Measurements from ENCODE around the gene LOXL4. TPM values are rescaled to one million over a fixed set of nuclear protein-coding genes. Genes with fewer than 3 reads are reported as not detected.

The LOXL4 gene
- polyA plus RNA-seq, 4 donors = 0.27 to 4.2 (median 0.72) TPM; not detected in 1

DNA sequence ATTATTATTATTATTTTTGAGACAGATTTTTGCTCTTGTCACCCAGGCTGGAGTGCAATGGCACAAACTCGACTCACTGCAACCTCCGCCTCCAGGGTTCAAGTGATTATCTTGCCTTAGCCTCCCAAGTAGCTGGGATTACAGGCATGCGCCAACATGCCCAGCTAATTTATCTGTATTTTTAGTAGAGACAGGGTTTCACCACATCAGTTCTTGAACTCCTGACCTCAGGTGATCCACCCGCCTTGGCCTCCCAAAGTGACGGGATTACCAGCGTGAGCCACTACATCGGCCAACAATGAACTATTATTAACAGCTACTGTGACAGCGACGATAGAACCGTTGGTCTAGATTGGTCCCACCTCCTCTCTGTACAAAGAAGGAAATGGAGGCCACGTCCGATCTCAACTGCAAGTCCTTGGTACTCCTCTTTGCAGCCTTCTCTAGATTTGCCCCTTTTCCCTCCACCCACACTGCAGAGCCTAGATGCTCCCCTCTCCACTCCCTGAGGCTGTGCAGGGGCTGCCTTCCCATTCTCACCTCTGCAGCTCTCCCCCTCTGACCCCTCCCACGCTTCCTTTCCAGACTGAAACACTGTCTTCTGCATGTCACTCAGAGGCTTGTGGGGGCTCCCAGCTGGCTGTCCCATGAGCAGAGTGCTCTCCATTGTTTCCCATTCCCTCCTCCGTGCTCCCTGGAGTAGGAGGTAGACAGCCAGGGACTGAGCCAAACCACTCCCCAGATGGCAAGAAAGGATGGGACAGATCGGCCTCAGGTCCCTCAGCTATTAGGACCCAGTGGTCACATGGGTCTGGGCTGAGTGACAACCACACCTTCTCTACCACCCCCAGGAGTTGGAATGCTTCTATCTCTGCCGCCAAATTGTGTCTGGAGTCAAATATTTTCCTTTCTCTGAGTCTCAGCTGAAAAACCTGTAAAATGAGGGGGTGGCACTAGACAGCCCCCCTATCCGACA, 2.3 kb downstream of the LOXL4 start:
- H3K9me3 ChIP-seq (ENCODE audit: control insufficient read depth in 2 of 2, insufficient read depth in 1 of 2, low read depth in 1 of 2, low read length in 1 of 2) = no peaks in the 10 kb centered on the region
- peaks cover 0 to 13% (median 0%) of the 10 kb centered on the region in 3 donors for H3K4me1 ChIP-seq (ENCODE audit: control insufficient read depth in 3 of 3, insufficient read depth in 2 of 3, low read depth in 1 of 3, low read length in 2 of 3)
- H3K4me3 ChIP-seq (ENCODE audit: low read depth in 1 of 3, low read length in 3 of 3) = no peak overlapping the region
- H3K27me3 ChIP-seq (ENCODE audit: control insufficient read depth in 3 of 3, insufficient read depth in 3 of 3, low read length in 3 of 3) = peaks cover 0 to 35% (median 0%) of the 10 kb centered on the region in 3 donors
- FAIRE-seq (no peak), DNase-seq (no peak)
- 64 to 78% (median 75%) methylated on average over 17 of the region's 17 CpGs for WGBS, 3 donors
- H3K27ac ChIP-seq (ENCODE audit: low read depth in 1 of 3, low read length in 2 of 3) = no peak overlapping the region
- H3K36me3 ChIP-seq (ENCODE audit: control insufficient read depth in 3 of 3, insufficient read depth in 2 of 3, low read depth in 1 of 3, low read length in 3 of 3) = peaks cover 0 to 2% (median 0%) of the 10 kb centered on the region in 3 donors

DNA sequence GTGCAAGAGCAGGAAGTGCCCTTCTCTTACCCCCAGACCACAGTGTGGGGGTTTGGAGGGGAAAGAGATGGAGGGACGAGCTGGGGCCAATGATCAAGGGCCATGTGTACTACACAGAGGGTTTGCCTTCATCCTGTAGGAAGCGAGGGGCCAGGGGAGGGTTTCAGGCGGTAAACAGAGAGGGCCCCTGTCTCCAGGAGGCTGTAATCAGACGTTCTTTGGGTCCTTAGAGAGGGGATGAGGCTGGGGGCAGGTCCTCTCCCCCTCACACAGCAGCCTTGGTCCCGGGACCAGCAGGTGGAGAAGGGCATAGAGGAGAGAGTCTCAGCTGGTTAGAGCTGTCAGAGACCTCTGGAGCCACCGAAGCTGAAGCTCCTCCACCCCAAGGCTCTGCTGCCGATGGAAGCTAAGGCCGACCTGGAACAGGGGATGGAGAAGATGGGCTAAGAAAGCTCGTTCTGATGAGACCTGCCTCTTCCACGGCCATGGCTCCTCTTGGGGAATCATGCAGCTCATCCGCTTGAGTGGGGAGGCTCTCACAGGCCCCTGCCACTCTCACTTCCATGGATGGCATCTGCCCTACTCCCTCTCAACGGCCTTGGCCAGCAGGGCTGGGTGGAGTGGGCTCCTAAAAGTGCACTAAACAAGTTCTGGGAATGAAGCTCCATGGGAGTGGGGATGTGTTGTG, 3.5 kb downstream of the LOXL4 start:
- Histone ChIP-seq H3K4me1 (ENCODE audit: control insufficient read depth in 3 of 3, insufficient read depth in 2 of 3, low read depth in 1 of 3, low read length in 2 of 3) (peaks cover 0 to 8% (median 0%) of the 10 kb centered on the region in 3 donors), H3K27ac (ENCODE audit: low read depth in 1 of 3, low read length in 2 of 3) (no peak overlapping the region), H3K9me3 (ENCODE audit: control insufficient read depth in 2 of 2, insufficient read depth in 1 of 2, low read depth in 1 of 2, low read length in 1 of 2) (no peaks in the 10 kb centered on the region), H3K27me3 (ENCODE audit: control insufficient read depth in 3 of 3, insufficient read depth in 3 of 3, low read length in 3 of 3) (peaks cover 0 to 28% (median 0%) of the 10 kb centered on the region in 3 donors), H3K36me3 (ENCODE audit: control insufficient read depth in 3 of 3, insufficient read depth in 2 of 3, low read depth in 1 of 3, low read length in 3 of 3) (peaks cover 0 to 2% (median 0%) of the 10 kb centered on the region in 3 donors), H3K4me3 (ENCODE audit: low read depth in 1 of 3, low read length in 3 of 3) (no peak overlapping the region)
- DNase-seq = no peak
- WGBS, 3 donors = 64 to 77% (median 71%) methylated on average over 12 of the region's 12 CpGs
- FAIRE-seq = no peak

DNA sequence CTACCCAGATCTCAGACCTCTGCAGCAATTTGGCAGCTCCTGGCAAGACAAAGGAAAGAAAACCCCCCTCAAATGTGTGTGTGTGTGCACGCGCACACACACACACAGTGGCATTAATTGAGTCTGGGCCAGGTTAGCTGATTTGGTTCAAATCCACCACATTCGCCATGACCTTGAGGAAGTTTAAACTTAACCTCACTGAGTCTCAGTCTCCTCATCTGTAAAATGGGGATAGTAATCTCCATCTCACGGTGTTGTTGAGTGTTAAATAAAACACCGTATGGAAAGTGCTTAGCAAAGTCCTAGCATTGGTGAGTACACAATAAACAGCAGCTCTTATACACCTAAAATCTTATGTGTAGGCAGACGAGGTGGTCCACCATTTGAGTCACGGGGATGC, 4.9 kb downstream of the LOXL4 start:
- no peak for DNase-seq
- WGBS, 3 donors = 91 to 92% (median 92%) methylated on average over 7 of the region's 7 CpGs
- Histone ChIP-seq H3K27ac (ENCODE audit: low read depth in 1 of 3, low read length in 2 of 3) (no peak overlapping the region), H3K9me3 (ENCODE audit: control insufficient read depth in 2 of 2, insufficient read depth in 1 of 2, low read depth in 1 of 2, low read length in 1 of 2) (no peaks in the 10 kb centered on the region), H3K27me3 (ENCODE audit: control insufficient read depth in 3 of 3, insufficient read depth in 3 of 3, low read length in 3 of 3) (peaks cover 0 to 17% (median 0%) of the 10 kb centered on the region in 3 donors), H3K4me1 (ENCODE audit: control insufficient read depth in 3 of 3, insufficient read depth in 2 of 3, low read depth in 1 of 3, low read length in 2 of 3) (no peaks in the 10 kb centered on the region), H3K4me3 (ENCODE audit: low read depth in 1 of 3, low read length in 3 of 3) (no peak overlapping the region), H3K36me3 (ENCODE audit: control insufficient read depth in 3 of 3, insufficient read depth in 2 of 3, low read depth in 1 of 3, low read length in 3 of 3) (peaks cover 0 to 2% (median 0%) of the 10 kb centered on the region in 3 donors)
- no peak for FAIRE-seq

DNA sequence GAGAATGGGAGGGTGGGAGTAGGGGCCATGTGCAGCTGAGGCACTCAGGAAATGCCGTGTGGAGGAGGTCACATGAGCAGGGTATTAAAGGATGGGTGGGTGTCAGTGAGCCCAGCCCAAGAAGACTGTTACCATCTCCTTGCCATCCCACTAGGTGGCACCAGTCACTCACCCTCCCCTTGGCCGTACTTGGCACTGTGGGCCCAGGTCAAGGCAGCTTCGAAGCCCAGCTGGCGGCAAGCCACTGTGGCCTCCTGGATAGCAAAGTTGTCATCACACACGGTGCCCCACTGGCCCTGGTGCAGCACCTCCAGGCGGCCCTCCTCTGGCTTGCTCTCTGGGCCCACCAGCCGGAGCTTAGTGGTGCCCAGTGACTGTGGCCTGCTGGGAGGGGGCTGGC, 5.4 kb downstream of the LOXL4 start:
- 56 to 71% (median 71%) methylated on average over 7 of the region's 7 CpGs for WGBS, 3 donors
- DNase-seq (no peak), FAIRE-seq (no peak)
- Histone ChIP-seq H3K27me3 (ENCODE audit: control insufficient read depth in 3 of 3, insufficient read depth in 3 of 3, low read length in 3 of 3) (peaks cover 0 to 14% (median 0%) of the 10 kb centered on the region in 3 donors), H3K4me3 (ENCODE audit: low read depth in 1 of 3, low read length in 3 of 3) (no peak overlapping the region), H3K4me1 (ENCODE audit: control insufficient read depth in 3 of 3, insufficient read depth in 2 of 3, low read depth in 1 of 3, low read length in 2 of 3) (no peaks in the 10 kb centered on the region), H3K27ac (ENCODE audit: low read depth in 1 of 3, low read length in 2 of 3) (no peak overlapping the region), H3K36me3 (ENCODE audit: control insufficient read depth in 3 of 3, insufficient read depth in 2 of 3, low read depth in 1 of 3, low read length in 3 of 3) (peaks cover 0 to 4% (median 0%) of the 10 kb centered on the region in 3 donors), H3K9me3 (ENCODE audit: control insufficient read depth in 2 of 2, insufficient read depth in 1 of 2, low read depth in 1 of 2, low read length in 1 of 2) (no peaks in the 10 kb centered on the region)

DNA sequence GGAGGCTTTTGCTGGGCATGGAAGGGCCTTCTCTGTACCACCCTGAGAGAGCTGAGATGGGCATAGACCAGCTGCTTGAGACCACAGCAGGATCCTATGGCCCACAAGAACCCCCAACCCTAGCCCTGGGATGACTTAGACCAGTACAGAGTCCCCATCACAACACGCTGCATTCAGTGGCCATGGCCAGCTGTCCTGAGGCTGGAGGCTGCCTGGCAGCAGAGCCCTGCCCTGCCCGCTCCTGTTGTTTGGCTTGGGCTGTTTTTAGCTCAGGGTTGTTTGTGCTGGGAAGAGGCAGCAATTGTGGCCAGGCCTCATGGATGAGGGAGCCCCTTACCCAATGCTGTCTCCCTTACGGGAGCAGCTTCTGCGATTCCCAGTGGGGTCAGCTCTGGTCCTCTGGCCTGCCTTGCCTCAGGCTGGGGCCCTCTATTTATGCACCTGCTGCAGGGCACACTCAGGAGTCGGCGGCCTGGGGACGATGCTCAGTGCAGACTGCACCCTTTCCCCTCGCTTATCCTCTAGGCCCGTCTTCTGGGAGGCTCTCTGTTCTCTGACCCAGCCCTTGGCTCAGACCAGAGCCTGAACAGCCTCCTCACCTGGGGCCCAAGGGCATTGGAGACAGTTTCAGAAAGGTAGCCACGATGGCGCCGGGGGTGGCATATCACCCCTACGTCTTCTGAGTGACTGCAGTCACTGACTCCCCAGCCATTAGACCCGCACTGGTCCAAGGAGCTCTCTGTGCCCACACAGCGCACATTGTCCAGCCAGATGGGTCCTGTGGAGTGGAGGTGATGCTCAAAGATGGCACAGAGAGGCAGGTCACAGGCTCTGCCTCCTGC, 6.3 kb downstream of the LOXL4 start:
- no peak overlapping the region for H3K27ac ChIP-seq (ENCODE audit: low read depth in 1 of 3, low read length in 2 of 3)
- WGBS, 3 donors = 84 to 88% (median 84%) methylated on average over 15 of the region's 15 CpGs
- H3K36me3 ChIP-seq (ENCODE audit: control insufficient read depth in 3 of 3, insufficient read depth in 2 of 3, low read depth in 1 of 3, low read length in 3 of 3) = peaks cover 0 to 7% (median 0%) of the 10 kb centered on the region in 3 donors
- FAIRE-seq (no peak), DNase-seq (no peak)
- H3K9me3 ChIP-seq (ENCODE audit: control insufficient read depth in 2 of 2, insufficient read depth in 1 of 2, low read depth in 1 of 2, low read length in 1 of 2) = no peaks in the 10 kb centered on the region
- H3K27me3 ChIP-seq (ENCODE audit: control insufficient read depth in 3 of 3, insufficient read depth in 3 of 3, low read length in 3 of 3) = peaks cover 0 to 7% (median 0%) of the 10 kb centered on the region in 3 donors
- H3K4me1 ChIP-seq (ENCODE audit: control insufficient read depth in 3 of 3, insufficient read depth in 2 of 3, low read depth in 1 of 3, low read length in 2 of 3) = no peaks in the 10 kb centered on the region
- no peak overlapping the region for H3K4me3 ChIP-seq (ENCODE audit: low read depth in 1 of 3, low read length in 3 of 3)

DNA sequence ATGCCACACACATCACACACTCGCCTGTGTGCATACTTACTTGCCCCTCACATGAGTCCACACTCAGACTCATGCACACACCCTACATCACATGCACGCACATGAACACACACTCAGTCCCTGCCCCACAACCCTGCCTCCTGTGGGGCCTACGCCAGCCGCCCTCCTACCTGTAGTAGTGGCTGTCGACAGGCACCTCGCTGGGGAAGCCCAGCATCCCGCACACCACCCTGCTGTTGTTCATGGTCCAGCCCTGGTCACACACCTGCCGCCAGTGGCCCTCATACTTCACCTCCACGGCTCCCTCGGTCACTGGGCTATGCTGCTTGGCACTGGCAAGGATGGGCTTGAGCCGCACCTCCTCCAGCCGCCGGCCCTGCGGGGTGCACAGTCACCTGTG, 7.2 kb downstream of the LOXL4 start:
- H3K27me3 ChIP-seq (ENCODE audit: control insufficient read depth in 3 of 3, insufficient read depth in 3 of 3, low read length in 3 of 3) = peaks cover 0 to 2% (median 0%) of the 10 kb centered on the region in 3 donors
- no peak overlapping the region for H3K27ac ChIP-seq (ENCODE audit: low read depth in 1 of 3, low read length in 2 of 3)
- WGBS, 3 donors = 87 to 95% (median 94%) methylated on average over 14 of the region's 14 CpGs
- DNase-seq (no peak), FAIRE-seq (no peak)
- H3K4me1 ChIP-seq (ENCODE audit: control insufficient read depth in 3 of 3, insufficient read depth in 2 of 3, low read depth in 1 of 3, low read length in 2 of 3) = no peaks in the 10 kb centered on the region
- H3K4me3 ChIP-seq (ENCODE audit: low read depth in 1 of 3, low read length in 3 of 3) = no peak overlapping the region
- H3K9me3 ChIP-seq (ENCODE audit: control insufficient read depth in 2 of 2, insufficient read depth in 1 of 2, low read depth in 1 of 2, low read length in 1 of 2) = no peaks in the 10 kb centered on the region
- peaks cover 0 to 9% (median 0%) of the 10 kb centered on the region in 3 donors for H3K36me3 ChIP-seq (ENCODE audit: control insufficient read depth in 3 of 3, insufficient read depth in 2 of 3, low read depth in 1 of 3, low read length in 3 of 3)

DNA sequence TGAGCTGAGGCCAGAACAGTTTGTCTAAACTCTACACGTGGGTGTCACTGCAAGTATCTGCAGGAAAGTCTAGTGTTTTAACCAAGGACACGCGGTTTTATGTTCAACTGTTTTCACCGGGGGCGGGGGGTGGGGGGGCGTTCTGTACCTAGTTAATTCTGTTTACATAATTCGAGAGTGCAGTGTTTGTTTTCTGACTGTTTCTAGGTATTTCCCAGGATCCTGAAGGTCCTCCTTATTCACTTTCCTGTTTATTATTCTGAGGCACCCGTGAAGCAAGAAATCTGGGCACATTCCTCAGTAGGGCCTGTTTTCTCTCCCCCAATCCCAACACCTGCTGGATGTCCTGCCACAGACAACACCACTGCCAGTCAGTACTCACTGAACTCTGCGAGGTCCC, 7.6 kb downstream of the LOXL4 start:
- Histone ChIP-seq H3K4me1 (ENCODE audit: control insufficient read depth in 3 of 3, insufficient read depth in 2 of 3, low read depth in 1 of 3, low read length in 2 of 3) (no peaks in the 10 kb centered on the region), H3K36me3 (ENCODE audit: control insufficient read depth in 3 of 3, insufficient read depth in 2 of 3, low read depth in 1 of 3, low read length in 3 of 3) (peaks cover 0 to 12% (median 0%) of the 10 kb centered on the region in 3 donors), H3K9me3 (ENCODE audit: control insufficient read depth in 2 of 2, insufficient read depth in 1 of 2, low read depth in 1 of 2, low read length in 1 of 2) (no peaks in the 10 kb centered on the region), H3K27me3 (ENCODE audit: control insufficient read depth in 3 of 3, insufficient read depth in 3 of 3, low read length in 3 of 3) (peaks cover 0 to 2% (median 0%) of the 10 kb centered on the region in 3 donors), H3K4me3 (ENCODE audit: low read depth in 1 of 3, low read length in 3 of 3) (no peak overlapping the region), H3K27ac (ENCODE audit: low read depth in 1 of 3, low read length in 2 of 3) (no peak overlapping the region)
- 54 to 56% (median 55%) methylated on average over 9 of the region's 9 CpGs for WGBS, 3 donors
- no peak for DNase-seq
- FAIRE-seq = no peak

Data from small intestine (tissue), 7 donors.